GM21381 (cell line): ENCODE data around the gene FAM107B.

Experiments used
- ATAC-seq: cut with Tn5 transposase; IDR thresholded peaks from one replicate; pipeline ENCODE4 v1.9.1; 2021; ENCODE audit warnings: mild to moderate bottlenecking, moderate library complexity; ENCODE audit not compliant: unreplicated experiment

The FAM107B gene

DNA sequence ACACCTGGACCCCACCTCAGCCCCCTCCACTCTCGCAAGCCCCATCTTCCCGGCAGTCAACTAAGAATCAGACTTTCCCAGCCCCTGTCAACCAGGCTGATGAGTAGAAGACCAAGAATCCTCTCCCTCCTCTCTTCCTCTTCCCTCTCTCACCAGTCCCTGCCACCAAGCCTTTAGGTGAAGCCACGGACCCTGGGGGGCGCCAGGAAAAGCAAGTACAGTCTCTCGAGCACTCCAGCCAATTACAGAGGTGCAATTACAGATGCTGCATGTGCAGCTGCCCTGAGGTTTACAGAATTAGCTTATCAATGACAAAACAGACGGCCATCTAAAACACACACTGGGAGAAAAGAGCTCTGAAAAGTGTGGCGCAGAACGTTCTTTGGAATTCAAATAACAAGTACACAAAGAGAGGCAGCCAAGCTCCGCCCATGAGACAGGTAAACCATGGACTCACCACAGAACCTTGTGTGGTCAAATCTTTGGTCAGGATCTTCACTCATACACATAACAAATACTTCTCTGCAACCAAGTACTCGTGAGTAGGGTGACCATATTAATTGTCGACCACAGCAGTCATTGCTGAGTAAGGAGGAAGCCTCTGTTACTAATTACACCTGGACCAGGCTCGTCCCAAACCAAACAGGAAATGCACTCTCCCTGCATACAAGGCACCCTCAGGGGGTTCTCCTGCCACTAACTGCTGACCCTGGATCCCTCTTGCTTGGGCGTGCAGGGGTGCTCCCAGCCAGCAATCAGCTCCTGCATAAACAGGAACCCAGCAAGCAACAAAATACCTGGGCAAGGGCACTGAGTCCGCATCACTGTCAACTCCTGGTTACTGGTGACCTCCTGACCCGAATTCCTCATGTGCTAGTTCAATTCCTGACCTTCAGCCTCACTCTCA is 189.2 kb downstream of the FAM107B start:
- ATAC-seq = no peak

- ATAC-seq = no peak
These were observed 190.0 kb downstream of the FAM107B start for GRCh38 chr10:14584661-14585060.

DNA sequence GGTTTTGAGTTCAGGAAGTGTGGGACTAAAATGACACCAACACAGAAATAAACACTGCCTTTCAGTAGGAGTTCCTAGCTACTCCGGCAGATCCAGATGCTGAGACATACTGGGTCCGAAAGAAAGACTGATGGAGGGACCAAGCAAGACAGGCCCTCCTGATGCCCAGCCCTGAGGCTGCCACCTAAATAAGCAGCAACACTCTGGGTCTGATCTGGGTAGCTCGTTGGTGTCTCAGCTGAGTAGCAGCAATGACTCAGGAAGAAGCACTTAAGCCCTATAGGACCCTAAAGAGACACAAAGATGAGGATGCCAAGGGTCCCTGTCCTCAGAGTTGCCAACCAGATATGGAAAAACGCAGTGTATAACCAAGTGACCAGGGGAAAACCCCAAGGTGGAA is 190.7 kb downstream of the FAM107B start:
- no peak for ATAC-seq

- no peak for ATAC-seq
These were observed 191.4 kb downstream of the FAM107B start for GRCh38 chr10:14583252-14583651.

GRCh38 chr10:14581553-14582321 is 193.0 kb downstream of the FAM107B start:
- ATAC-seq = no peak

DNA sequence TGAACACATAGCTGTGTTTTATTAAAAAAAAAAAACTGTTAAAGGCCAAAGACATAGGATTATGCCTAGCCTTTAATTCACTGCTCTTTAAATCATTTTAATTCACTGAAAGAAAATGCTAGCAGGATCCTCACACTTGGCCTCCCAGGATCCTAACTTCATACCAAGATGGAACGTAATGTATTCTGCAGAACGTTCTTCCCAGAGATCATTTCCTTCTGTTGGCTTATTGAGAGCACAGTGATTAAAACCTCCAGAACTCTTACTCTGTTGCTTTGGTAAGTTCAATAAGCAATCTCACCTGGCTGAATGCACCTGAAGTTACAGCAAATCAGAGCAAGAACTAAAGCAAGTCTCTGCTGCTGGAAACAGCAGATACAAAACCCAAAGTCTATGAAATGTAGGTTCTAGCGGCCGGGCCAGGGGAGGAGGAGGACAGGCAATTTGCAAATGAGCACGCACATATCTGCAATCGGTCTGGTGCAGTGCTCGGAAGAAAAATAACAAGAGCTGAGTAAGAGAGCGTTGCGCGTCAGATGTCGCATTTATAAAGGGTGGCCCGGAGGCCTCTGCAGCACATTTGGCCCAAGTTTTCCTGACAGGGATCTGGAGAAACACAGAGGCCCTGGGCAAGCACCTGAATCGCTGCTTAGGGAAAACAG is 193.9 kb downstream of the FAM107B start:
- ATAC-seq = no peak

DNA sequence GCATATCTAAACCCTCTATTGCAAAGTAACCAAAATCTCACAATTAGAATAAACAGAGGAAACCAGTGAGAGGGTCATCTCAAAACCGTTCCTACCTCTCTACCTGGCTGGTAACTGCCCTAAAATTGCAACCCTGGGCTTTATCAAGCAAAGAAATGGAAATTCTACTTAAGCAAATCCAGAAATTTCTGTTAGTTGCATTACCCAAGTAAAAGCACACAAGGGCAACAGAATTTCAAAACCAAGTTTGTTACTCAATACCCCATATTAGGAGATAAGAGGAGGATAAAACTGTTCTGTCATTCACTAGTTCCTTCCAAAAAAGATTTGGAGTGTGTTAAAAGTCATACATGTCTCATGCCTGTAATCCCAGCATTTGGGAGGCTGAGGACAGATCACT is 195.3 kb downstream of the FAM107B start:
- no peak for ATAC-seq

- ATAC-seq = no peak
These were observed 196.4 kb downstream of the FAM107B start for GRCh38 chr10:14578060-14578952.

GRCh38 chr10:14574885-14575284 is 199.8 kb downstream of the FAM107B start:
- no peak for ATAC-seq

DNA sequence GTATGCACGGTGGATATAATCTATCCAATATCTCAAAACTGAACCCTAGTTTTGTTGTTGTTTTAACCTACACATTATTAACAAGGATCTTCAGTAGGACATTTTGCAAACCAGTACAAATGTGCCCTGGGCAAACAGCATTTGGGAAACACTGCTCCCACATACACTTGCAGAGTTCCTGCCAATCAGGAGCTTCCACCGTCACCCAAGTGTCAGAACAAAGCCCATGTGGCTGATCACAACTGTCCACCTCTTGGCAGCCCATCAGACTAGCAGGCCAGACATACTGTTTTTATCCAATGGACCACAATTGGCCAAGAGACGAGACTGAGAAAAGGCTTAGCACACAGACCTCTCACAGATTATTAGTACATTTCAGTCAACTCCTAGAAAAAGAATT is 200.4 kb downstream of the FAM107B start:
- no peak for ATAC-seq

GRCh38 chr10:14573666-14574261 is 200.9 kb downstream of the FAM107B start:
- ATAC-seq = no peak

- ATAC-seq = no peak
These were observed 201.9 kb downstream of the FAM107B start for GRCh38 chr10:14572811-14573210.

DNA sequence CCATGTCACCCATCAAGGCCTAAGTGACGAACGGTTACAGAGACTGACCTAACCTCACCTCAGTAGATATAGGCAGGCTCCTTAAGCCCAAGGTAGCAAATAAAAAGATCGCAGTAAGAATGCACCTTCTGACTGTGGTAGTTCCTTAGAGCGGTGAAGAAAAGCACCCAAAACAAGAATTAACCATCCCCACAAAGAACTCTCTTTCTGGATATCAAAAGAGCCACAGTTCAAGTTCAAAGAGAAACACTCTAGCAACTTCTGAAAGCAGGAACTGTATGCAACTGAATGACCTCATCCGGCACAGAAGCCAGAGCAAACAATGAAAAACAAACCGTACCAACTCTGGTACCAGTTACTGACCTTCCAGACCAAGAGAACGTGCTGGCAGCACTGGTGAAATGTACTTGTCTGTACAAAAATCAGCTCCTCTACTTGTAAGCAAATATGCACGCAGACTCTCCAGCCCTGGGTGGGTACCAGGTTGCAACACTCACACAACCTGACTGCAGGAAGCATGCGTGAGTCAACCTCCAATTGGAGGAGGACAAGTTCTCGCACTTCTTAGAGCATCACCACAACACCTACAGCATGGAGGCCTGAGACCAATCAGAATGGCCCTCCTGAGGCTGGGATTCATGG is 202.7 kb downstream of the FAM107B start:
- ATAC-seq = no peak

- no peak for ATAC-seq
These were observed 203.9 kb downstream of the FAM107B start for GRCh38 chr10:14570800-14571199.

DNA sequence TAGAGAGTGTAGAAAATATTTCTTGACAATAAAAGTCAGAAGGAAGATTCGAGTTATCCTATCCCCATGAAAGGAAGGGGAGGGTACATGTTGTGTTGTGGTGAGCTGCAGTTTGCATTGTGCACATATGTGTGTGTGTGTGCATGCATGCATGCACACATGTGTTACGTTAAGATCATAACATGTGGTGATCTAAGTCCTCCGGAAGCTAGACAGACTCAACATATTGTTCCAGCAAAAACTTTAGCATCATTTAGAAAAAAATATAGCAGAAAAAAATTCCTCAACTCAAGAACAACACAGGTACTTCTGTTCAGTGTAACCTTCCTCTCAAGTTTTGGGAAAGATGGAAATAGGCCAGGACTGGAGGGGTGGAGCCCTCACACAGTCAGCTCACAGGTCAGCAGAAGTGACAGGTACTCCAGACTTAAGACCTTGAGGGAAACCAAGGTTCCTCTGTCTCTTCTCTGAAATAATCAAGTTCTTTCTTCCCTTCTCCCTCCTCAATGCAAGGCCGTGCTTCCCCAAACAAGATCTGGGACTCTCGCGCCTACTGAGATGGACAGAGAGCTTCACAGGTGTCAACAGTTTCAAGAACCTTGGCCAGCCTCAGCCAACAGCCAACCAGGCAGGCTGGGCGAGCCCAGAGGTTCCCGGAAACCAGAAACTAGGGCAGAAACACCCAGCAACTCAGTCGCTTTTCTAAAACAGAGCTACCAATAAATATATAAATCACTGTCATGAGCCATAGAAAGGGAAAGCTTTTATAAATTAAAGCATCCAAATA is 205.2 kb downstream of the FAM107B start:
- ATAC-seq = no peak

GRCh38 chr10:14567421-14567820 is 207.3 kb downstream of the FAM107B start:
- ATAC-seq = no peak

- ATAC-seq = no peak
These were observed 208.2 kb downstream of the FAM107B start for GRCh38 chr10:14566498-14566897.

DNA sequence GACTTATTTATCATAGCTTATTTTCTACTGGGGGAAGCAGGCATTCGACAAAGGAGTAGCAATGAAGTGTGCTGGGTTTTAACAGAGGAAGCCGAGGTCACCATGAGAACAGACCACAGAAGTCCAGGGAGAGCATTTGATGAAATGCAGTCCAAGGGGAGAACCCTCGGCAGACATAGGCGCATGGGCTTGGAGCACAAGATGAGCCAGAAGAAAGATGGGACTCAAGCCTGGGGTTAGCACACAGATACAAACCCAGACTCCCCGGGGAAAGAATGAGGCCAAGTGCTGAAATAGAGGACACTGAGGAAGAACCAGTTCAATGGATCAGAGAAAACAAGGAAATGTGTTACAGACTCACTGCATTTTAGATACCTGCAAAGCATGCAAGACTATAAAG is 209.5 kb downstream of the FAM107B start:
- no peak for ATAC-seq

GRCh38 chr10:14564268-14564744 is 210.4 kb downstream of the FAM107B start:
- no peak for ATAC-seq
